Endothelial cell of umbilical vein (primary cell): Measurements from ENCODE around the gene BUB1. TPM values are rescaled to one million over a fixed set of nuclear protein-coding genes. Genes with fewer than 3 reads are reported as not detected.

ENCODE experiments used
- BruUV-seq: library from RNA; stranded (reverse); fragments of 400-500 nt; replicated peaks from 2 replicates; lab custom pipeline; 2021; lab: Mats Ljungman, UMichigan
- CTCF ChIA-PET: fragments of 300-600, 350-600 bp; sonication (Branson Sonifier 250); formaldehyde crosslinking; loops from one replicate; lab custom pipeline; 2021; ENCODE audit warnings: antibody characterized with exemption, inconsistent platforms; lab: Charles Lee
- POLR2A ChIA-PET: fragments of 300-600, 350-600 bp; sonication (Branson Sonifier 250); formaldehyde crosslinking; loops from one replicate; lab custom pipeline; 2021; ENCODE audit warnings: antibody characterized with exemption, inconsistent platforms; lab: Charles Lee
- DNase-seq: peaks from one replicate; pipeline ENCODE4 v3.0.0-alpha.2; 2011; ENCODE audit warnings: low read depth, low spot score
- FAIRE-seq: peaks from 2 replicates; lab custom pipeline; 2011; peaks lifted over from hg19 to GRCh38; lab: Jason Lieb, UNC
- H2AFZ ChIP-seq: 2 replicates; pipeline ENCODE4 v1.6.0; 2012; ENCODE audit warnings: low read depth, low read length, control low read depth, inconsistent platforms
- H3K27ac ChIP-seq: 2 replicates; pipeline ENCODE4 v1.5.1; 2011; ENCODE audit warnings: low read depth, mild to moderate bottlenecking, control low read depth, low read length, moderate library complexity; ENCODE audit not compliant: insufficient read depth
- H3K27me3 ChIP-seq, 2 experiments: 2 replicates each; pipeline versions ENCODE4 v1.6.0 to v1.6.1; 2011; ENCODE audit warnings: low read length in 2 of 2, mixed read lengths in 1 of 2; ENCODE audit not compliant: control insufficient read depth in 2 of 2, insufficient read depth in 2 of 2
- H3K36me3 ChIP-seq, 2 experiments: 2 replicates in 1 of 2; 3 replicates in 1 of 2; pipeline ENCODE4 v1.5.1; 2011; ENCODE audit warnings: low read length in 2 of 2, mild to moderate bottlenecking in 1 of 2, moderate library complexity in 1 of 2; ENCODE audit not compliant: control insufficient read depth in 2 of 2, insufficient read depth in 2 of 2; ENCODE audit errors: extremely low read depth in 1 of 2
- H3K4me1 ChIP-seq: 3 replicates; pipeline ENCODE4 v1.5.1; 2011; ENCODE audit warnings: mild to moderate bottlenecking, low read length; ENCODE audit not compliant: control insufficient read depth, insufficient read depth; ENCODE audit errors: extremely low read depth
- H3K4me2 ChIP-seq: 2 replicates; pipeline ENCODE4 v1.6.1; 2011; ENCODE audit warnings: low read length, control low read depth, mixed read lengths; ENCODE audit not compliant: insufficient read depth
- H3K4me3 ChIP-seq, 3 experiments: fragments of 200-600 bp in 1 of 3; sonication (generic), shearing (Covaris generic) in 1 of 3; replicated peaks in 1 of 3; 2 replicates each; pipeline ENCODE4 v1.5.1; 2011 to 2016; ENCODE audit warnings: control low read depth in 3 of 3, low read length in 3 of 3, mild to moderate bottlenecking in 2 of 3, inconsistent platforms in 1 of 3, low read depth in 1 of 3, moderate library complexity in 1 of 3; ENCODE audit not compliant: insufficient read depth in 1 of 3
- H3K79me2 ChIP-seq: 2 replicates; pipeline ENCODE4 v1.6.0; 2012; ENCODE audit warnings: low read length, inconsistent platforms; ENCODE audit not compliant: control insufficient read depth, insufficient read depth
- H3K9ac ChIP-seq: replicated peaks from 2 replicates; pipeline ENCODE3; 2011; ENCODE audit warnings: low read length, control low read depth; ENCODE audit not compliant: insufficient read depth; ENCODE audit errors: extremely low read depth
- H3K9me1 ChIP-seq: replicated peaks from 3 replicates; pipeline ENCODE4 v1.6.0; 2011; ENCODE audit warnings: mild to moderate bottlenecking, low read length; ENCODE audit not compliant: control insufficient read depth, insufficient read depth; ENCODE audit errors: extremely low read depth
- H3K9me3 ChIP-seq: replicated peaks from 2 replicates; pipeline ENCODE4 v1.5.1; 2012; ENCODE audit warnings: low read length, inconsistent platforms; ENCODE audit not compliant: control insufficient read depth, insufficient read depth
- H4K20me1 ChIP-seq: replicated peaks from 2 replicates; pipeline ENCODE3; 2011; ENCODE audit warnings: mild to moderate bottlenecking, low read length; ENCODE audit not compliant: control insufficient read depth, insufficient read depth; ENCODE audit errors: extremely low read depth
- EZH2 ChIP-seq: IDR thresholded peaks from 2 replicates; pipeline ENCODE4 v1.6.1; 2012; ENCODE audit warnings: borderline replicate concordance, low read depth, mild to moderate bottlenecking, moderate library complexity, low read length, inconsistent platforms; ENCODE audit not compliant: severe bottlenecking
- GATA2 ChIP-seq: IDR thresholded peaks from 2 replicates; pipeline ENCODE4 v1.7.0; 2011; ENCODE audit warnings: low read depth, mild to moderate bottlenecking, moderate library complexity, mixed read lengths, low read length; ENCODE audit not compliant: insufficient read length, insufficient read depth
- MYC ChIP-seq: IDR thresholded peaks from one replicate; pipeline ENCODE4 v1.6.1; 2011; ENCODE audit warnings: mild to moderate bottlenecking, low read depth, low read length
- POLR2A ChIP-seq: IDR thresholded peaks from 2 replicates; pipeline ENCODE4 v1.6.1; 2012; ENCODE audit warnings: low read depth, mild to moderate bottlenecking, control low read depth, low read length
- POLR2AphosphoS5 ChIP-seq: IDR thresholded peaks from 2 replicates; pipeline ENCODE4 v1.6.1; 2012; ENCODE audit warnings: low read depth, mild to moderate bottlenecking, control low read depth, low read length, moderate library complexity; ENCODE audit not compliant: insufficient read depth
- dilution Hi-C: fragments of 300-500 bp; cut with MboI; formaldehyde crosslinking; loops from one replicate; pipeline ENCODE4 v1.15.0; 2019; ENCODE audit warnings: low sequenced_read_pairs; ENCODE audit not compliant: extremely low pct_ligation_motif_present
- intact Hi-C: fragments of 100-400 bp; cut with micrococcal nuclease; formaldehyde crosslinking; loops from one replicate; pipeline ENCODE4 v1.10.0; 2022
- polyA plus RNA-seq, 4 experiments: library from polyadenylated mRNA; depleted of rRNA in 3 of 4; stranded (reverse) in 3 of 4; unstranded in 1 of 4; fragments of >200 nt; gene quantifications; 2 replicates each; pipeline versions ENCODE4 v1.2.1 to v1.2.3, GENCODE V29; 2011 to 2012; ENCODE audit warnings: missing spikeins in 1 of 4
- total RNA-seq: library from RNA; stranded (reverse); gene quantifications from 2 replicates; pipeline ENCODE4 v1.2.3, GENCODE V29; 2021

The BUB1 gene
- total and polyA plus RNA-seq, 2 donors (not counting 3 experiments of a cell fraction or from before 2014, with no cell fraction given), result 16.1 to 66.4 TPM

DNA sequence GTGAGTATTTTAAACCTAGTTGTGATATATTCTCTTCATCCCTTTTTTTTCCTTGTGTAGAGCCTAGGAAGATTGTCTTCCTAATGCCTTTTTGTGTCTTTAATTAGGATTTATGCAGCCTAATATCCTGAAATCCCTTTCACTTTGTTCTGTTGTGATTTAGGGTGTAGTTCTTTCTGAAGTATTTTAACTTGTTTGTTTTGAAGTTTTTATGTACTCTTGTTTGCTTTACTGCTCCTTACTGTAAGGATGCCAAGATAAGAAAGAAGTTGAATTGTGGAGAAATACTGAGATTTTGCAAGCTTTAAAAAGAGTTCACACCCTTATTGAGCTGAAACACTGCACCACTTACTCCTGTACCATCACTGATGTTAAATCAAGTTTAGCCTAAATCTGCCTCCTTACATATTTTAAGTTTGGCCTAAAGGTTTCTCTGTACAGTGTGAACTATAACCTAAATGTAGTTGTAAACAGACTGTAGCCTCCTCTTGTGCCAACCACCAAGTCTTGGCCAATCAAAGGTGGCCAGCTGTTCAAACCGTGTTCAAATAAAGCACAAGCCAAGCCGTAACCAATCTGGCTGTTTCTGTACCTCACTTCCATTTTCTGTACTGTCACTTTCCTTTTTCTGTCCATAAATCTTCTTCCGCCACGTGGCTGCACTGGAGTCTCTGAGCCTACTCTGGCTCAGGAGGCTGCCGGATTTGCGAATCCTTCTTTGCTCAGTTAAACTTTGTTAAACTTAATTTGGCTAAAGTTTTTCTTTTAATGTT is 36.8 kb upstream of the BUB1 start:
- Histone ChIP-seq H3K4me2 (no peak overlapping the region), H3K79me2 (no peaks in the 10 kb centered on the region), H4K20me1 (no peaks in the 10 kb centered on the region), H3K4me1 (no peaks in the 10 kb centered on the region), H3K9me3 (no peaks in the 10 kb centered on the region), H3K27ac (no peak overlapping the region), H3K36me3 (no peaks in the 10 kb centered on the region), H3K9ac (no peak overlapping the region), H3K27me3 (peaks cover 20 to 58% of the 10 kb centered on the region in 2 experiments), H3K9me1 (no peaks in the 10 kb centered on the region), H2AFZ (no peak overlapping the region), H3K4me3 (no peak overlapping the region)
- intact Hi-C loops, result no loop called here
- no peak for FAIRE-seq
- POLR2A ChIA-PET, result no interaction called here
- BruUV-seq, result no TSS peak
- TF ChIP-seq POLR2A (no peak), MYC (no peak), EZH2 (peak; percentile 19), POLR2AphosphoS5 (no peak), GATA2 (no peak)
- DNase-seq, result no peak
- CTCF ChIA-PET, result no interaction called here
- dilution Hi-C loops, result no loop called here

DNA sequence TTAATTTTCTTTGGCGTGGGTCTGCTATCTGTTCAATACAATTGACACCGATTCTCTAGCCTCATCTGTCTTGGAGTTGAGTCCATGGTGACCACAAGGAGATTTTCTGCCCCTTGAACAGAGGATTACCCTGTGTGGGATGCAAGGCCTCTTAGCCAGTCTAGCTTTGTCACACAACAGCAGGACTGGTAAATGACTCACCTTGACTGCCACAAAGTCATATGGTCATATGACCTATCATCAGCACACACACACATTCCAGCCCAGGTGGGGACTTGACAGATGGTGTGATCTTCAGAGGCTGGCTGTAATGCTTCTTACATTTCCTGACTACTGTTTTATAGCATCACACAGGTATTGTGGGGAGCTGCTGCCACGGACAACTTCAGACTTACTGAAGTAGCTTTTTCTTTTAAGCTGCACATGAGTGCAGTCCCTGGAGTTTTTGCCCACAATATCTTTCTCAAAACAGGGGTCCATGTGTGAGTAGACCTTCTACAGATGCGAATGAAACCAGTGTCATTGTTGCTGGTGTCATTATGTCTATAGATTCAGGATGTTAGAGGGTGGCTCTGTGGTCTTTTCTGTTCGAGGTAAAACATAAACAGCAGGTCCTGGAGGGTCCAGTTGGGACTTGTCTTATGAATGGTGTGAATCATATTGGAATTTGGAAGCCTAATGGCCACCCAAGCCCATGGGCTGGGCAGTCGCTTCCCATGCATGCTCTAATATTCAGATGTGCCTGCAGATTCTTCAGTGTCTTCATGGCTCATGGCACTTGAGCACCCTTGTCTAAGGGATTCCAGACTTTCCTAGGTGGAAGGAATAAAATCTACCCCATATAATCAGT is 35.9 kb upstream of the BUB1 start:
- FAIRE-seq, result no peak
- no peaks in the 10 kb centered on the region for H3K36me3 ChIP-seq
- H3K9ac ChIP-seq, result no peak overlapping the region
- no peak overlapping the region for H2AFZ ChIP-seq
- H3K27ac ChIP-seq, result no peak overlapping the region
- ChIA-PET CTCF (no interaction called here), POLR2A (no interaction called here)
- no peaks in the 10 kb centered on the region for H3K4me1 ChIP-seq
- DNase-seq, result no peak
- H3K9me1 ChIP-seq, result no peaks in the 10 kb centered on the region
- H3K79me2 ChIP-seq, result no peaks in the 10 kb centered on the region
- H3K4me3 ChIP-seq, result no peak overlapping the region
- intact Hi-C loops (no loop called here), dilution Hi-C loops (no loop called here)
- TF ChIP-seq EZH2 (peak; percentile 21), POLR2A (no peak)
- H3K27me3 ChIP-seq, result peaks cover 23 to 60% of the 10 kb centered on the region in 2 experiments
- H4K20me1 ChIP-seq, result no peaks in the 10 kb centered on the region
- H3K4me2 ChIP-seq, result no peak overlapping the region
- BruUV-seq, result no TSS peak
- H3K9me3 ChIP-seq, result no peaks in the 10 kb centered on the region
